ENCODE results near the gene PTCH2. TPM values are rescaled to one million over a fixed set of nuclear protein-coding genes. Genes with fewer than 3 reads are reported as not detected.
"Not testable (repeated sequence)": the region's sequence is repeated elsewhere in the genome, so short reads cannot be mapped to it uniquely, and the experiment has no call there.

PTCH2 gene
- polyA plus RNA-seq, 1 donor, result 10.0 TPM

DNA sequence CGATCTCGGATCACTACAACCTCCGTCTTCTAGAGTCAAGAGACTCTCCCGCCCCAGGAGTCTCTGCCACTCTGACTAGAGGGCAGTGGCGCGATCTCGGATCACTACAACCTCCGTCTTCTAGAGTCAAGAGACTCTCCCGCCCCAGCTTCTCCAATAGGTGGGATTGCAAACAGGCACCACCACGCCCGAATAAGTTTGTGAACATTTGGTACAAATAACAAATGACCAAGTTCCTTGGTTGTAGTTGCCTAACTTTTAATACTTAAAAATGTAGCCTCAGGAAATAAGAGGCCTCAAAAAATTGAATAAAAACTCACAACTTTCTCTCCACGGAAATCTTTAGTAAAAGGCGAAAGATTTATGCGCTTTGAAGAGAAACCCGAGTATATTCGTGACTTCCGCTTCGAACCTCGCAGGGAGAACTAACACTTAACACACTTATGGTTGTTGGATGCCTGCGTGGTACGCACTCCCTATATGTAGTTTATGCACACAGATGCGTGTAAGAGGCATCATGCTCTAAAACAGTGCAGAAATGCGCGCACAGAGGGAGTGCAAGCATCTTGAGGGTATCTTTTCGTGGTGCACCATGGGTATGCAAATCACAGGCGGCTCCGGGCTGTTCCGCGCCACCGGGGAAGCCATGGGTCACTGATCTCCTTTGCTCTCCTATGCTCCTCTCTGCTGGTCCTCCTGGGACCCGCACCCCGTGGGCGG, 23.3 kb downstream of the PTCH2 start:
- peak; percentile 83 for DNase-seq

- DNase-seq, result no peak
Measured at GRCh38 chr1:44819196-44819607, 23.9 kb downstream of the PTCH2 start.

- DNase-seq, result no peak
Measured at GRCh38 chr1:44817771-44818495, 25.1 kb downstream of the PTCH2 start.

DNA sequence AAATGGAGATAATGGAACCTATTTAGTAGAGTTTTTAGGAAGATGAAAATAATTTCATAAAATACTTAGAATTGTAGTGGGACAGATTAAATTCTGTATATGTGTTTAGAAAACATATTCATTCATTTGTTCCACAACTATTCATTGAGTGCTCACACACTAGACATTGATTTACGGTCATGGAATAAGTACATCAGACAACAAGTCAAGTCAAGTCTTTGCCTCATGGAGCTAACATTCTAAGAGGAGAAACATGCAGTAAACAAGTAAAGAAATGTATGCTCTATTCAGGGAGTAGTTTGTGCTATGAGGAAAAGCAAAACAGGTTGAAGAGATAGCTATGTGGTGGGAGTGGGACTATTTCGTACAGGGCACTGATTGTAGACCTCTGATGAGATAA, 25.7 kb downstream of the PTCH2 start:
- DNase-seq, result no peak

GRCh38 chr1:44815926-44816325, 27.1 kb downstream of the PTCH2 start:
- DNase-seq, result not testable (repeated sequence)

GRCh38 chr1:44812822-44813543, 30.1 kb downstream of the PTCH2 start:
- no peak for DNase-seq

DNA sequence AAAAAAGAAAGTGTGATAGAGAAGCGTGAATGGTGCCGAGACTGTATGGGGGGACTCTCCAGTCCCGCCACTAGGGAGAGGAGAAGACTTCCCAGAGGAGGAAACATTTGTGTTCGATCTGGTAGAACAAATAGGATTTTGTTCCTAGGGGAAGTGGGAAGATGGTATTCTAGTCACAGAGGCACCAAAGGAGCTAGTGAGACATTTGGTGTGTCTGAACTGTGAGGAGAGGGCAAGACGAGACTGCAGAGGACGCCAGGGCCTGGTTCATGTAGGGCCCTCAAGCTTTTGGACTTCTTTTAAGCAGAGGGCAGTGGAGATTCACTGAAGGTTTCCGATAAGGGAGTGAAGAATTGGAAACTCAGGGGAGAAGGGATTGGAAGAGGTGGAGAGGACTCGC, 31.8 kb downstream of the PTCH2 start:
- no peak for DNase-seq

GRCh38 chr1:44810762-44811105, 32.3 kb downstream of the PTCH2 start:
- DNase-seq, result not testable (repeated sequence)

GRCh38 chr1:44810101-44810761, 32.8 kb downstream of the PTCH2 start:
- DNase-seq, result no peak

DNA sequence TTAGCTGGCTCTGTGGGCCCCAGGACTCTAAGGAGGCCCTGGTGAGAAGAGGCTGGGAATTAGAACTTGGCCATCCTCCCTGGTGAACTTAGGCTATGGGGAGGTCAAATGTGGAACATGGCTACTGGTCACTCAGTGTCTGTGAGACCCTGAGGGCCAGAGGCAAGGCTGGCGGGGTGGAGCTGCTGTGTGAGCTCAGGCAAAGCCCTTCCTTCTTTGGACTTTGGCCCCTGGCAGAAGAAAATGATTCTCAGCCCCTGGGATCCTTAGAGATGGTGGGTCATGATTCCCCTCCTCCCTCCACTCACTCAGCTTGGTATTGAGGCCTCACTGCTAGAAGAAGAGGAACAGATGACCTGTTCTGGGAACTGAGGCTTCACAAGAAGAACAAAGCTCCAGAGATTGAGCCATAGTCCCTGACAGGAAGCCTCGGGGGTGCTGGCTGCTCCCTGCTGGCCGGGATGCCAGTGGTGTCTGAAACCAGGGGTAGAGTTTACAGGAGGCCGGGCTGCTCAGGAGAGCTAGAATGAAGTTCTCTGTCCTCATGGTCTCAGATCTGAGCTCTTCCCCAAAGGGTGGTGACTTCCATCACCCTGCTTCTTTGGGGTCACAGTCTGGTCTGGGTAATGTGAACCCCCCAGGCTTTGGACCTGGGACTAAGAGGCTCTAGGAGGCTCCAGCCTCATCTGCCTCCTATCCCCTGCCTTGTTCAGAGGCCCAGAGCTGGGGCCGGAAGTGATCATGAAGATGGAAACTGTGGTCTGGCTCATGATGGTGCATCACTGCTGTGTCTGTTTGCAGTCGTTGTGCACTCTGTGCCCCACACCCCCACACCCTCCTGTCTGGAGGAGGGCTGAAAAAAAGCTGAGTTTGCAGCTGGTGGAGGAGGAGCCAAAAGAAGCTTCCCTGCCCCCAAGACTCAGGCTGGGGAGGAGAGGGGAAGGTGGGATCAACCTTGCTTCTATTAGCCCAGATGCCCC, 33.8 kb downstream of the PTCH2 start:
- peak; percentile 59 for DNase-seq

GRCh38 chr1:44808063-44808937, 34.8 kb downstream of the PTCH2 start, which contains the start of gene BTBD19:
Gene BTBD19, plus strand, starts transcription at chr1:44808523. Its CDS starts 298 bp downstream, at chr1:44808821.
- DNase-seq, result peak; percentile 90

GRCh38 chr1:44807364-44808062, 35.5 kb downstream of the PTCH2 start:
- DNase-seq, result peak; percentile 95

DNA sequence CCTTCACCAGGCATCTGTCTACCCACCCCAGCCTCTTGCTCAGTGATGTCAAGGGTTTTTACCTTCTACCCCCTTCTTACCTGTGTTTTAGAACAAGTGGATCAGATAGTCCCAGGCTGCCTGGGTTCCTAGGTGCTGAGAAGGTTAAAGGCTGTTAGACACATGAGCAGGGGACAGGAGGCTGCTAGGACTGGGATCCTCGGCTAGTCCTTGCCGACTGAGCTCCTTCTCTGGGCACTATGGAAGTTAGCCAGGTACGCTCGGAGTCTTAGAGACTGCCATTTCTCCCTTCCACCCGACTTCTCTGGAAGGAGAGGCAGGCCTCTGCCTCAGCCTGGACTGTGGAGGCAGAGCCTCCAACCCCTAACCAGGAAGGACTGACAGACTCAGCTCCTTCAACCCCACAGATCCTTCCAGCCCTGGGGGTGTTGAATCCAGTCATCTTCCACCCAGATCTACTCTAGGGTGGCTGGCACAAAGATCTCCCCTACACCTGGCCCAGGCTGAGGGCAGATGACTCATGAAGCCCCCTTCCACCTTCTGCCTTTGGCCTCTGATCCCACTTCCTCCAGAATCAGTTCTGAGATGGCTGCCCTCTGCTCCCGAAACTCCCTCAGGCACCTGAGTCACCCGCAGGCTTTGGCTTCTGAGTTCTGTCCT, 36.2 kb downstream of the PTCH2 start, which contains the start of gene DYNLT4:
DYNLT4 (minus strand) TSS at position 648 of the 660 bp plus-strand sequence. CDS start 683 bp downstream, outside the sequence.
- no peak for DNase-seq

DNA sequence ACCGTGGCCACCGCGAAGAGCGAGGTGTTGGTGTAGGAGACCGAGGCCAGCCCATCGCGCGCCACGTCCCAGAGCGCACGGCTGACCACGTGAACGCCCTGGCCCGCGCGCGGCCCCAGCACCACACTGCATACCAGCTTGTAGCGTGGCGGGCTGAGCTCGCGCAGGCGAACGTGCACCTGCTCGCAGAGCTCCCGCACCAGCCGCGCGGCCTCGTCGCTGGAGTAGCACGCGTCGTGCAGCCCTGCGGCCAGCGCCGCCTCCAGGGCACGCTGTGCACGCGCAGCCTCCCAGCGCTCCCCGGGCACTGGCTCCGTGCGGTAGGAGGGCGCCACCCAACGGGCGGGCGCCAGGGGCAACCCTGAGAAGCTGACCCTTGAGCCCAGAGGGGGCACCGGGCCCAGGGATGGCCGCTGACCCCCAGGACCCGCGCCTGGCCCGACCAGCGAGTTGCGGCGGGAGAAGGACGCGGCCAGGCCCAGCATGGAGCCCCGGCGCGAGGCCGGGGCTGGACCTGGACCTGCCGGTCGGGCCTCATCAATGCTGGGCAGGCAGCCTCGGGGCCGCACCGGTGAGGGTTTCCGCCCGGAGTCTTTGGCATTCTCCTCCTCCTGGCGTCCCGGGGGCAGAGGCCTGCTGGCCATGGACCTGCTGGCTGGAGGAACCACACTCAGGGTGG, 36.9 kb downstream of the PTCH2 start:
- no peak for DNase-seq

DNA sequence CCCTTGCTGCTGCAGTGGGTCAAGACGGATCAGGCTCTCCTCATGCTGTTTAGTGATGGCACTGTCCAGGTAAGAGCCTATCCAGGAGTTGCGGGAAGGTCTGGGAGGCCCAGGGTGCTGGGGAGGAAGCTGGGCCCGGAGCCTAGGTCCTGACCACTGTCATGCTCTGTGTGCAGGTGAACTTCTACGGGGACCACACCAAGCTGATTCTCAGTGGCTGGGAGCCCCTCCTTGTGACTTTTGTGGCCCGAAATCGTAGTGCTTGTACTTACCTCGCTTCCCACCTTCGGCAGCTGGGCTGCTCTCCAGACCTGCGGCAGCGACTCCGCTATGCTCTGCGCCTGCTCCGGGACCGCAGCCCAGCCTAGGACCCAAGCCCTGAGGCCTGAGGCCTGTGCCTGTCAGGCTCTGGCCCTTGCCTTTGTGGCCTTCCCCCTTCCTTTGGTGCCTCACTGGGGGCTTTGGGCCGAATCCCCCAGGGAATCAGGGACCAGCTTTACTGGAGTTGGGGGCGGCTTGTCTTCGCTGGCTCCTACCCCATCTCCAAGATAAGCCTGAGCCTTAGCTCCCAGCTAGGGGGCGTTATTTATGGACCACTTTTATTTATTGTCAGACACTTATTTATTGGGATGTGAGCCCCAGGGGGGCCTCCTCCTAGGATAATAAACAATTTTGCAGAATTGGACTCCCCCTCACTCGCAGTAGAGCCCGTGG, 37.6 kb downstream of the PTCH2 start:
- no peak for DNase-seq

DNA sequence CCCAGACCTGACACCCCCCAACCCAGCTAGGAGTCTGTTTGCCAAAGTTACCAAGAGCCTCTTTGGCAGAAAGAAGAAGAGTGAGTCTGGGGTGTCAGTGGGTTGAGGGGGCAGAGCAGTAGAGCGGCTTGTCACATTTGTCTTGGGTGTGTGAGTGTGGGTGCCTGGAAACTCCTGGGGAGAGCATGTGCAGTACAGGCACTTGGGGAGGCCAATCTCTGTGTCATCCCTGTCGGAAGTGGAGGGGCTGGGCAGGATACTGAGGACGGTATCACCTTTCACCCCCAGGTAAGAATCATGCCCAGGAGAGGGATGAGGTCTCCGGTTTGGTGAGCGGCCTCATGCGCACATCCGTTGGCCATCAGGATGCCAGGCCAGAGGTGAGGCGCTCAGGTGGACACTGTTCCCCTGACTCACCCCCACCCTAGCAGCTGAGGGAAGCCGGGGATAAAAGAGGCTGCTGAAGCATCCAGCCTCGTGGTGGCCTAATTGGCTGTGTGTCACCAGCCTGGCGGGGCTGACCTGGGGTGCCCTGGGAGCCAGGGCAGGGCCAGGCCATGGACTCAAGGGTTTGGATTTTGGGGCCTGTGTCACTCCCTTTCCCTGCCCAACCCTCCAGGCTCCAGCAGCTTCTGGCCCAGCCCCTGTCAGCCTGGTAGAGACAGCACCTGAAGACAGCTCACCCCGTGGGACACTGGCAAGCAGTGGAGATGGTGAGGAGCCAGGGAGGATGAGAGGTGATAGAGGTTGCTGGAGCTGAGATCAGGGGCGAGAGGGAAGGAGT, 39.5 kb downstream of the PTCH2 start:
- no peak for DNase-seq

DNA sequence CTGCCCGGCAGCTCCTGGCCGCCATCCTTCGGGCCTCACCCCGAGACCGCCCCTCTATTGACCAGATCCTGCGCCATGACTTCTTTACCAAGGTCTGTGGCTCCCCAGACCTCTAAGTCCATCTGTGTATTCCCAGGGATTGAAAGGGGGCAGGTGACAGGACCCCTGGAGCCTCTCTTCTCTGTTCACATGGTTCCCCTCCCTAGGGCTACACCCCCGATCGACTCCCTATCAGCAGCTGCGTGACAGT, 40.1 kb downstream of the PTCH2 start:
- DNase-seq, result no peak
